MM.1S (cell line): Measurements from ENCODE around the gene COL5A1.

Experiments used
- DNase-seq: peaks from one replicate; pipeline ENCODE4 v3.0.0-alpha.2; 2015
- H2AFZ ChIP-seq: fragments of 300-600 bp; sonication (generic); 2 replicates; pipeline ENCODE4 v1.6.0; 2016; ENCODE audit warnings: antibody characterized with exemption, low read length
- H3F3A ChIP-seq: fragments of 300-600 bp; sonication (generic); 2 replicates; pipeline ENCODE4 v1.6.1; 2016; ENCODE audit warnings: mild to moderate bottlenecking, antibody characterized with exemption, low read length, moderate library complexity, mixed read lengths; ENCODE audit not compliant: insufficient read depth
- H3K27ac ChIP-seq: fragments of 300-600 bp; sonication (generic); 2 replicates; pipeline ENCODE4 v1.5.1; 2016; ENCODE audit warnings: mild to moderate bottlenecking, low read length
- H3K27me3 ChIP-seq: fragments of 300-600 bp; sonication (generic); replicated peaks from 2 replicates; pipeline ENCODE4 v1.6.0; 2016; ENCODE audit warnings: low read length; ENCODE audit not compliant: insufficient read depth
- H3K36me3 ChIP-seq: fragments of 300-600 bp; sonication (generic); replicated peaks from 2 replicates; pipeline ENCODE4 v1.6.1; 2016; ENCODE audit warnings: mild to moderate bottlenecking, low read length, mixed read lengths; ENCODE audit not compliant: insufficient read depth
- H3K4me1 ChIP-seq: fragments of 300-600 bp; sonication (generic); 2 replicates; pipeline ENCODE4 v1.6.1; 2016; ENCODE audit warnings: low read length, mixed read lengths
- H3K4me2 ChIP-seq: fragments of 300-600 bp; sonication (generic); 2 replicates; pipeline ENCODE4 v1.6.0; 2016; ENCODE audit warnings: low read depth, low read length
- H3K4me3 ChIP-seq: fragments of 300-600 bp; sonication (generic); 2 replicates; pipeline ENCODE4 v1.5.1; 2016; ENCODE audit warnings: low read length, mixed read lengths
- H3K79me2 ChIP-seq: fragments of 300-600 bp; sonication (generic); 2 replicates; pipeline ENCODE4 v1.6.1; 2016; ENCODE audit warnings: mixed run types, low read length, mixed read lengths
- H3K9ac ChIP-seq: fragments of 300-600 bp; sonication (generic); 2 replicates; pipeline ENCODE4 v1.6.1; 2016; ENCODE audit warnings: low read length, mixed read lengths
- H3K9me2 ChIP-seq: fragments of 300-600 bp; sonication (generic); replicated peaks from 2 replicates; pipeline ENCODE4 v1.6.1; 2016; ENCODE audit warnings: mild to moderate bottlenecking, low read length, mixed read lengths; ENCODE audit not compliant: insufficient read depth
- H3K9me3 ChIP-seq: fragments of 300-600 bp; sonication (generic); replicated peaks from 2 replicates; pipeline ENCODE4 v1.6.1; 2016; ENCODE audit warnings: mild to moderate bottlenecking, low read length, mixed read lengths; ENCODE audit not compliant: insufficient read depth
- H4K20me1 ChIP-seq: fragments of 300-600 bp; sonication (generic); 2 replicates; pipeline ENCODE4 v1.6.1; 2016; ENCODE audit warnings: mild to moderate bottlenecking, low read length, moderate library complexity, mixed read lengths; ENCODE audit not compliant: insufficient read depth
- EZH2 ChIP-seq: fragments of 300-600 bp; sonication (generic); optimal IDR thresholded peaks from 2 replicates; pipeline ENCODE3; 2017; ENCODE audit warnings: low read depth, mild to moderate bottlenecking, antibody characterized with exemption, low read length, mixed read lengths
- EZH2phosphoT487 ChIP-seq: fragments of 300-600 bp; sonication (generic); IDR thresholded peaks from 2 replicates; pipeline ENCODE4 v1.6.1; 2018; ENCODE audit warnings: antibody characterized with exemption, low read length
- TF ChIP-seq, protein P1 (sequence below): fragments of 300-600 bp; sonication (generic); IDR thresholded peaks from 2 replicates; pipeline ENCODE4 v1.5.1; 2016; ENCODE audit warnings: antibody characterized with exemption, low read length, mixed read lengths

The COL5A1 gene

DNA sequence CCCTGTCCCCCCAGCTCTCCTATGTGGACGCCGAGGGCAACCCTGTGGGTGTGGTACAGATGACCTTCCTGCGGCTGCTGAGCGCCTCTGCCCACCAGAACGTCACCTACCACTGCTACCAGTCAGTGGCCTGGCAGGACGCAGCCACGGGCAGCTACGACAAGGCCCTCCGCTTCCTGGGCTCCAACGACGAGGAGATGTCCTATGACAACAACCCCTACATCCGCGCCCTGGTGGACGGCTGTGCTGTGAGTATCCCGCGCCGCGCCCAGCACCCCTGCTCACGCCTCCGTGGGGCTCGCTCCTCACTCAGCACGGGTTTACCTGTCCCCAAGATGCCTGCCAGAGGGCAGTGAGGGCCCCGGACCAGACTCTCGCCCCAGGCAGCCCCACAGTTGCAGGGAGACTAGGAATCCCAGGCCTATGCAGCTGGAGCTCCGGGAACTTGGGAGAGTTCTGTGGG is 193.4 kb downstream of the COL5A1 start:
- Histone ChIP-seq H4K20me1 (no peaks in the 10 kb centered on the region), H3K9ac (no peak overlapping the region), H3K4me1 (no peaks in the 10 kb centered on the region), H3K4me2 (no peak overlapping the region), H3K79me2 (no peaks in the 10 kb centered on the region), H3F3A (no peaks in the 10 kb centered on the region), H3K27me3 (peaks cover 32% of the 10 kb centered on the region), H3K4me3 (no peak overlapping the region), H3K27ac (no peak overlapping the region), H3K36me3 (no peaks in the 10 kb centered on the region), H2AFZ (no peak overlapping the region), H3K9me2 (no peaks in the 10 kb centered on the region), H3K9me3 (no peaks in the 10 kb centered on the region)
- TF ChIP-seq, protein P1, sequence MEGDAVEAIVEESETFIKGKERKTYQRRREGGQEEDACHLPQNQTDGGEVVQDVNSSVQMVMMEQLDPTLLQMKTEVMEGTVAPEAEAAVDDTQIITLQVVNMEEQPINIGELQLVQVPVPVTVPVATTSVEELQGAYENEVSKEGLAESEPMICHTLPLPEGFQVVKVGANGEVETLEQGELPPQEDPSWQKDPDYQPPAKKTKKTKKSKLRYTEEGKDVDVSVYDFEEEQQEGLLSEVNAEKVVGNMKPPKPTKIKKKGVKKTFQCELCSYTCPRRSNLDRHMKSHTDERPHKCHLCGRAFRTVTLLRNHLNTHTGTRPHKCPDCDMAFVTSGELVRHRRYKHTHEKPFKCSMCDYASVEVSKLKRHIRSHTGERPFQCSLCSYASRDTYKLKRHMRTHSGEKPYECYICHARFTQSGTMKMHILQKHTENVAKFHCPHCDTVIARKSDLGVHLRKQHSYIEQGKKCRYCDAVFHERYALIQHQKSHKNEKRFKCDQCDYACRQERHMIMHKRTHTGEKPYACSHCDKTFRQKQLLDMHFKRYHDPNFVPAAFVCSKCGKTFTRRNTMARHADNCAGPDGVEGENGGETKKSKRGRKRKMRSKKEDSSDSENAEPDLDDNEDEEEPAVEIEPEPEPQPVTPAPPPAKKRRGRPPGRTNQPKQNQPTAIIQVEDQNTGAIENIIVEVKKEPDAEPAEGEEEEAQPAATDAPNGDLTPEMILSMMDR = no peak
- TF ChIP-seq EZH2 = no peak
- TF ChIP-seq EZH2phosphoT487 = no peak
- no peak for DNase-seq

DNA sequence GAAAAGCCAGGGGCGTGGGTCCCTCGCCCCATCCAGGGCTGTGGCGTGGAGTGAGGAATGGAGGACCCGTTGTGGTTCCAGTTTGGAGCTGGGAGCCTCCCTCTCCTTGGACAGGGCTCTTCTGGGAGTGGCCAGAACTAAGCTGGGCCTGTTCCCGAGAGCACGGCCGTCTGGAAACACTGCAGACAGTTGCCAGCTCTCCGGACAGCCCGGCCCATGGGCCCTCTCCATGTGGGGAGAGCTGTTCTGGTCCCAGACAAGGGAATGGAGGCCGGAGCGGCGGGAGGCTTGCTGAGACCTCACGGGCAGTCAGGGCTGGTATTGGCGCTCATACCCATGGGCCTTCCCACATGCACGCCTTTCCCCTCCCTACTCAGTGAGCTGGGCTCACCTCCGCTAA is 193.8 kb downstream of the COL5A1 start:
- Histone ChIP-seq H3K4me1 (no peaks in the 10 kb centered on the region), H3K36me3 (no peaks in the 10 kb centered on the region), H4K20me1 (no peaks in the 10 kb centered on the region), H3K27ac (no peak overlapping the region), H3K9ac (no peak overlapping the region), H2AFZ (no peak overlapping the region), H3K27me3 (peaks cover 27% of the 10 kb centered on the region), H3K79me2 (no peaks in the 10 kb centered on the region), H3F3A (no peaks in the 10 kb centered on the region), H3K4me2 (no peak overlapping the region), H3K4me3 (no peak overlapping the region), H3K9me3 (no peaks in the 10 kb centered on the region), H3K9me2 (no peaks in the 10 kb centered on the region)
- no peak for DNase-seq
- TF ChIP-seq EZH2phosphoT487 = no peak
- TF ChIP-seq EZH2 = no peak
- TF ChIP-seq, protein P1 = no peak

DNA sequence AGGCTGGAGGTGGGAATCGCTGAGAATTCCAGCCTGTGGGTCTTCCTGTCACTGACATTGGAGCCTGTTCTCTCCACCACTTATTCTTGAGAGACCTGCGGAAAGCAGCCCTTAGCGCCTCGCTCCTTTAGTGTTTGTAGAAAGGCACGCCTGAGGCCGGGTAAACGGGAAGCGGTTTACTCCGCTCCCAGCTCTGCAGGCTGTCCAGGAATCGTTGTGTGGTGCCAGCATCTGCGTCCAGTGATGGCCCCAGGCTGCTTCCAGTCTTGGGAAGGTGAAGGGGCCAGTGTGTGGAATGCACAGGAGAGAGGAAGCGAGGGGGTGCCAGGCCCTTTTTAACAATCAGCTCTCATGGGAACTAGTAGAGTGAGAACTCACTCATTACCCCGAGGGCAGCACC is 194.4 kb downstream of the COL5A1 start:
- no peaks in the 10 kb centered on the region for H3K36me3 ChIP-seq
- no peak overlapping the region for H3K9ac ChIP-seq
- no peak overlapping the region for H3K4me3 ChIP-seq
- H3K27ac ChIP-seq = no peak overlapping the region
- no peaks in the 10 kb centered on the region for H3K9me2 ChIP-seq
- TF ChIP-seq EZH2phosphoT487 (no peak), EZH2 (no peak)
- TF ChIP-seq, protein P1 = no peak
- peaks cover 22% of the 10 kb centered on the region for H3K27me3 ChIP-seq
- no peaks in the 10 kb centered on the region for H4K20me1 ChIP-seq
- H3K9me3 ChIP-seq = no peaks in the 10 kb centered on the region
- no peak overlapping the region for H2AFZ ChIP-seq
- no peaks in the 10 kb centered on the region for H3K79me2 ChIP-seq
- no peaks in the 10 kb centered on the region for H3K4me1 ChIP-seq
- no peak for DNase-seq
- H3F3A ChIP-seq = no peaks in the 10 kb centered on the region
- H3K4me2 ChIP-seq = no peak overlapping the region
